Fibroblast of lung (primary cell): ENCODE data around the gene SMAD5. TPM values are rescaled to one million over a fixed set of nuclear protein-coding genes. Genes with fewer than 3 reads are reported as not detected.

Experiments
- DNase-seq, 2 donors: peaks; one replicate each; pipeline versions ENCODE4 v3.0.0 to v3.0.0-alpha.2; 2010; ENCODE audit warnings: low read depth in 2 of 2
- H2AFZ ChIP-seq: 2 replicates; pipeline ENCODE4 v1.5.1; 2012; ENCODE audit warnings: low read length, control low read depth, inconsistent platforms
- H3K27ac ChIP-seq: 2 replicates; pipeline ENCODE4 v1.5.1; 2011; ENCODE audit warnings: low read length, control low read depth; ENCODE audit not compliant: insufficient read depth
- H3K27me3 ChIP-seq: 2 replicates; pipeline ENCODE4 v1.5.1; 2011; ENCODE audit warnings: mild to moderate bottlenecking, low read length; ENCODE audit not compliant: control insufficient read depth, insufficient read depth
- H3K36me3 ChIP-seq: 2 replicates; pipeline ENCODE4 v1.5.1; 2011; ENCODE audit warnings: low read length; ENCODE audit not compliant: control insufficient read depth, insufficient read depth
- H3K4me1 ChIP-seq: 2 replicates; pipeline ENCODE4 v1.5.1; 2011; ENCODE audit warnings: low read length; ENCODE audit not compliant: control insufficient read depth, insufficient read depth; ENCODE audit errors: extremely low read depth
- H3K4me2 ChIP-seq: 2 replicates; pipeline ENCODE4 v1.5.1; 2011; ENCODE audit warnings: low read length, control low read depth; ENCODE audit not compliant: insufficient read depth; ENCODE audit errors: extremely low read depth
- H3K4me3 ChIP-seq, 4 experiments: fragments of 200-600 bp in 1 of 4; sonication (generic) in 1 of 4; replicated peaks in 1 of 4; 2 replicates each; pipeline ENCODE4 v1.5.1; 2011 to 2016; ENCODE audit warnings: low read length in 4 of 4, low read depth in 3 of 4, mild to moderate bottlenecking in 3 of 4, control low read depth in 2 of 4, inconsistent platforms in 1 of 4, mixed read lengths in 1 of 4; ENCODE audit not compliant: insufficient read depth in 1 of 4; ENCODE audit errors: control extremely low read depth in 1 of 4
- H3K79me2 ChIP-seq: 2 replicates; pipeline ENCODE4 v1.5.1; 2012; ENCODE audit warnings: mild to moderate bottlenecking, low read length, inconsistent platforms; ENCODE audit not compliant: control insufficient read depth, insufficient read depth
- H3K9ac ChIP-seq: 2 replicates; pipeline ENCODE4 v1.5.1; 2011; ENCODE audit warnings: mild to moderate bottlenecking, low read length, control low read depth; ENCODE audit not compliant: insufficient read depth
- H3K9me3 ChIP-seq: 2 replicates; pipeline ENCODE4 v1.5.1; 2012; ENCODE audit warnings: low read depth, low read length; ENCODE audit not compliant: control insufficient read depth, insufficient read depth
- H4K20me1 ChIP-seq: 2 replicates; pipeline ENCODE4 v1.5.1; 2011; ENCODE audit warnings: low read length; ENCODE audit not compliant: control insufficient read depth, insufficient read depth; ENCODE audit errors: extremely low read depth
- CTCF ChIP-seq, 2 donors: IDR thresholded peaks in 1 of 2; conservative IDR thresholded peaks in 1 of 2; 1 replicate in 1 of 2; 2 replicates in 1 of 2; pipeline ENCODE4 v1.5.1; 2011 to 2012; ENCODE audit warnings: low read length in 2 of 2, control low read depth in 1 of 2, inconsistent platforms in 1 of 2, low read depth in 1 of 2, mild to moderate bottlenecking in 1 of 2
- EZH2 ChIP-seq: IDR thresholded peaks from 2 replicates; pipeline ENCODE4 v1.5.1; 2012; ENCODE audit warnings: low read length, control low read depth, mild to moderate bottlenecking; ENCODE audit errors: missing control alignments
- polyA plus RNA-seq, 2 donors: library from polyadenylated mRNA; depleted of rRNA in 1 of 2; stranded (reverse) in 1 of 2; unstranded in 1 of 2; fragments of >200 nt; gene quantifications; 2 replicates each; pipeline ENCODE4 v1.2.1, GENCODE V29; 2011 to 2012; ENCODE audit warnings: missing spikeins in 1 of 2
- total RNA-seq: library from RNA; depleted of rRNA; stranded (reverse); fragments of >200 nt; gene quantifications from 2 replicates; pipeline ENCODE4 v1.2.1, GENCODE V29; 2014

SMAD5 gene
- total and polyA plus RNA-seq, 2 donors (not counting 1 experiment from before 2014, with no cell fraction given), result 44.3 to 128 TPM

- Histone ChIP-seq H3K9ac (no peak overlapping the region), H3K27ac (no peak overlapping the region), H2AFZ (no peak overlapping the region), H3K36me3 (no peaks in the 10 kb centered on the region), H3K9me3 (no peaks in the 10 kb centered on the region), H3K27me3 (peaks cover 12% of the 10 kb centered on the region), H4K20me1 (no peaks in the 10 kb centered on the region), H3K4me1 (no peaks in the 10 kb centered on the region), H3K4me2 (no peak overlapping the region), H3K4me3 (no peak overlapping the region), H3K79me2 (no peaks in the 10 kb centered on the region)
- TF ChIP-seq CTCF (conservative IDR thresholded peaks at IDR 0.05 in 1 of 2, IDR thresholded peaks at IDR 0.05 in 1 of 2; ENCODE audit: low read depth in 1 of 2, low read length in 2 of 2), result no peak
- no peak for TF ChIP-seq EZH2
- no peak for DNase-seq
Observed at GRCh38 chr5:136199408-136199807, 66.8 kb downstream of the SMAD5 start.

GRCh38 chr5:136200130-136200529 lies 67.5 kb downstream of the SMAD5 start:
- TF ChIP-seq EZH2 (no peak), CTCF (conservative IDR thresholded peaks at IDR 0.05 in 1 of 2, IDR thresholded peaks at IDR 0.05 in 1 of 2; ENCODE audit: low read depth in 1 of 2, low read length in 2 of 2) (no peak)
- DNase-seq, result no peak
- H3K9me3 ChIP-seq, result no peaks in the 10 kb centered on the region
- no peak overlapping the region for H2AFZ ChIP-seq
- H3K4me1 ChIP-seq, result no peaks in the 10 kb centered on the region
- H3K9ac ChIP-seq, result no peak overlapping the region
- H3K36me3 ChIP-seq, result no peaks in the 10 kb centered on the region
- H3K4me2 ChIP-seq, result no peak overlapping the region
- H3K79me2 ChIP-seq, result no peaks in the 10 kb centered on the region
- H3K27me3 ChIP-seq, result peaks cover 7% of the 10 kb centered on the region
- no peak overlapping the region for H3K4me3 ChIP-seq
- no peaks in the 10 kb centered on the region for H4K20me1 ChIP-seq
- H3K27ac ChIP-seq, result no peak overlapping the region

GRCh38 chr5:136200761-136201160 lies 68.1 kb downstream of the SMAD5 start:
- no peak for DNase-seq

More at GRCh38 chr5:136200761-136201160, 68.1 kb downstream of the SMAD5 start:
- Histone ChIP-seq H4K20me1 (no peaks in the 10 kb centered on the region), H3K4me3 (no peak overlapping the region), H3K9me3 (no peaks in the 10 kb centered on the region), H2AFZ (no peak overlapping the region), H3K36me3 (no peaks in the 10 kb centered on the region), H3K27me3 (peaks cover 4% of the 10 kb centered on the region), H3K4me1 (no peaks in the 10 kb centered on the region), H3K27ac (no peak overlapping the region), H3K79me2 (no peaks in the 10 kb centered on the region), H3K9ac (no peak overlapping the region), H3K4me2 (no peak overlapping the region)
- no peak for TF ChIP-seq CTCF (conservative IDR thresholded peaks at IDR 0.05 in 1 of 2, IDR thresholded peaks at IDR 0.05 in 1 of 2; ENCODE audit: low read depth in 1 of 2, low read length in 2 of 2)
- no peak for TF ChIP-seq EZH2
